ELR (cell line): ENCODE data around the gene APOL2.
A peak's percentile ranks its signal among the peaks of the same experiment; 100 is the strongest.
"Not testable (repeated sequence)": the region's sequence is repeated elsewhere in the genome, so short reads cannot be mapped to it uniquely, and the experiment has no call there.

Source experiments
- DNase-seq: peaks from one replicate; pipeline ENCODE4 v3.0.0-alpha.2; 2015; ENCODE audit warnings: low read depth

Gene APOL2, protein sequence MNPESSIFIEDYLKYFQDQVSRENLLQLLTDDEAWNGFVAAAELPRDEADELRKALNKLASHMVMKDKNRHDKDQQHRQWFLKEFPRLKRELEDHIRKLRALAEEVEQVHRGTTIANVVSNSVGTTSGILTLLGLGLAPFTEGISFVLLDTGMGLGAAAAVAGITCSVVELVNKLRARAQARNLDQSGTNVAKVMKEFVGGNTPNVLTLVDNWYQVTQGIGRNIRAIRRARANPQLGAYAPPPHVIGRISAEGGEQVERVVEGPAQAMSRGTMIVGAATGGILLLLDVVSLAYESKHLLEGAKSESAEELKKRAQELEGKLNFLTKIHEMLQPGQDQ

GRCh38 chr22:36239401-36240171 lies at the start of gene APOL2:
TSS of gene APOL2 (minus strand) at chr22:36239527. CDS start at chr22:36233162, 6,365 bp downstream.
- peak; percentile 97 for DNase-seq

GRCh38 chr22:36288571-36289405 lies 49.5 kb upstream of the APOL2 start:
- DNase-seq = no peak

DNA sequence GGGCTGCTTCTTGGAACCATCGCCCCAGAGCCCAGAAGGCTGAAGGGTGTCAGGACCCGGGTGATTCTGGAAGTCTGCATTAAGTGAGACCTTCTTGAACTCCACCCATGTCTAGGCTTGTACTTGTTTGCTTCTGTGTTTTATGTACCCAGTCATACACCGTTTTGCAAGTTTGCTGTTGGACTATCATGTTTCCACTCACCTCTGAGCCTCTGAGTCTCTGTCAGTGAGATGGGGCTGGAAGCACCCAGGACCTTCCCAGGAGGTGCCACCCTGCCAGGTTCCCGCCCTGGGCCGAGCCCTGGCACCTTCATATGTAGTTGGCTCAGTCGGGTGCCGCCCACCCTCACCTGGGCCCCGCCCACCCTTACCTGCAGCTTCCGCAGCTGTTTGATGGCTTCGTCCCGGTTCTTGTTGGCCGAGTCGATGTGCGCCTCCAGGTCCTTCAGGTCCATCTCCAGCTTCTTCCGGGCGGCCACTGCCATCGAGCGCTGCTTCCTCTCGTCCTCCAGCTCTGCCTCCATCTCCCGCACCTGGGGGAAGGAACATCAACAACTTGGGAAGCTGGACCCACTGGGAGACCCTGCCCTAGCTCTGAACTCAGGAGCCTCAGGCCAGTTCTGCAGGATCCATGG lies 48.7 kb upstream of the APOL2 start:
- DNase-seq = no peak

- DNase-seq = peak; percentile 79
Observed at GRCh38 chr22:36286096-36286957, 47.0 kb upstream of the APOL2 start.

DNA sequence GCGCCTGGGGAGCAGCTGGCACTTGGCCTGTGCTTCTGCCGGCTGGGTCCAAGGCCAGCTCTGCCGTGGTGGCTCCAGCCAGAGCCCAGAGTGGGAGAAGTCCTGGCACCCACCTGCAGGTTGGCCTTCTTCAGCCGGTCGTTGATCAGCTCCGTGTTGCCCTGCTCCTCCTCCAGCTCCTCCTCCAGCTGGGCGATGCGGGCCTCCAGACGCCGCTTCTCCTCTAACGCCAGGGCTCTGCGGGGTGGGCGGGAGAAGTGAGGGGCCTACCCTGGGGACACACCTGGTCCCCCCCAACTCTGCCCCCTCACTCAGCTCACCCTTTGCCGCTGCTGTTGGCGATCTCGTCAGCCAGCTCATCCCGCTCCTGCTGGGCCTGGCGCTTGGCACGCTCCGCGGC lies 46.2 kb upstream of the APOL2 start:
- no peak for DNase-seq

GRCh38 chr22:36285017-36285416 lies 45.7 kb upstream of the APOL2 start:
- no peak for DNase-seq

- DNase-seq = no peak
Observed at GRCh38 chr22:36284171-36284571, 44.8 kb upstream of the APOL2 start.

- DNase-seq = no peak
Observed at GRCh38 chr22:36282328-36282831, 43.1 kb upstream of the APOL2 start.

DNA sequence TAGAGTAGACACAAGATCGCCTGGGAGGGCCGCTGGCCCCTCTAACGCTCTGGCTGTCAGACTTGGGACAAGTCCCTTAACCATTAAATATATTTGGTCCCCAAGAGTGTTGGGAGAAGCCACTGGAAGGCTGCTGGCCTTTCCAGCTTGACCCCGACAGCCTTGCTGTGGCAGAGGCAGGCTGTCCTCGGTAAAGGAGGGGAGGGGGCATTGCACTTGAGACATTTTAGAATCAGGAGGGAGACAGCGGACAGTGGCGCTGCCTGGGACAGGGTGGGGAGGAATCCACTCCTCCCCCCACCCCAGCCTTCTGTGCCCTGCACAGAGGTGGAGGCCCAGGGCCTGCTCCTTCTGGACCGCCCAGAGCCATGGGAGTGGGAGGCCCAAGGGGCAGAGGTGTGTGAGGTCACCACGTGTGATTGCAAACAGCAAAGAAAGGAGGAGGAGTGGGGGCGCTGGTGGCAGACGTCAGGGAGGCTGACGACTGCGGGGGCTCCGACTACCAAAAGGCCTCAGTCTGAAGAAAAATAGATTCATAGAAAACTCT lies 42.5 kb upstream of the APOL2 start:
- DNase-seq = no peak

DNA sequence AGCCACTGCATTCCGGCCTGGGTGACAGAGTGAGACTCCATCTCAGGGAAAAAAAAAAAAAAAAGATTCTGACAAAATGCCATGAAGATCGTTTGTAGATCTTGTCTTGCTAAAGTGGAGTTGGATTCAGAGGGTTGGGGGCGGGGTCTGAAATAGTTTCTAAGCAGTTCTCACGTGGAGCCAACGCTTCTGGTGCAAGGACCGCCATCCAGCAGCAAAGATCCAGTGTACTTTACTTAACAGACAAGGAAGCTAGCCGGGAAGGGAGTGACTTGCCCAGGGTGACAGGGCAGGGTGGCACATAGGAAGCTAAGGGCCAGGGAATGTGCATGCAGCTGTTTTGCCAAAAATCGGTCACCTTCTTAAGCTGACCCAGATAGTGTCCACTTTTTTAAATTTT lies 41.1 kb upstream of the APOL2 start:
- DNase-seq = no peak

DNA sequence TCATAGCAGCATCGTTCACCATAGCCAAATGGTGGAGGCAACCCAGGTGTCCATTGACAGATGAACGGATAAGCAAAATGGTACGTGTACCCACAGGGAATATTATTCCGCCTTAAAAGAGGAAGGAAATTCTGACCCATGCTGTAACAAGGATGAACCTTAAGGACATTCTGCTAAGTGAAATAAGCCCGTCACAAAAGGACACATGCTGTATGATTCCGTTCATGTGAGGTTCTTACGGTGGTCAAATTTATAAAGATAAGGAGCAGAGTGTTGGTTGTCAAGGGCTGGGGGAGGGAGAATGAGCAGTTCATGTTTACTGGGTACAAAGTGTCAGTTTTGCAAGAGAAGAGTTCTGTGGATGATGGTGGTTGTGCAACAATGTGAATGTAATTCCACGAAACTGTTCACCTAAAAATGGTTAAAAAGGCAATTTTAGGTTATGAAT lies 39.9 kb upstream of the APOL2 start:
- no peak for DNase-seq

DNA sequence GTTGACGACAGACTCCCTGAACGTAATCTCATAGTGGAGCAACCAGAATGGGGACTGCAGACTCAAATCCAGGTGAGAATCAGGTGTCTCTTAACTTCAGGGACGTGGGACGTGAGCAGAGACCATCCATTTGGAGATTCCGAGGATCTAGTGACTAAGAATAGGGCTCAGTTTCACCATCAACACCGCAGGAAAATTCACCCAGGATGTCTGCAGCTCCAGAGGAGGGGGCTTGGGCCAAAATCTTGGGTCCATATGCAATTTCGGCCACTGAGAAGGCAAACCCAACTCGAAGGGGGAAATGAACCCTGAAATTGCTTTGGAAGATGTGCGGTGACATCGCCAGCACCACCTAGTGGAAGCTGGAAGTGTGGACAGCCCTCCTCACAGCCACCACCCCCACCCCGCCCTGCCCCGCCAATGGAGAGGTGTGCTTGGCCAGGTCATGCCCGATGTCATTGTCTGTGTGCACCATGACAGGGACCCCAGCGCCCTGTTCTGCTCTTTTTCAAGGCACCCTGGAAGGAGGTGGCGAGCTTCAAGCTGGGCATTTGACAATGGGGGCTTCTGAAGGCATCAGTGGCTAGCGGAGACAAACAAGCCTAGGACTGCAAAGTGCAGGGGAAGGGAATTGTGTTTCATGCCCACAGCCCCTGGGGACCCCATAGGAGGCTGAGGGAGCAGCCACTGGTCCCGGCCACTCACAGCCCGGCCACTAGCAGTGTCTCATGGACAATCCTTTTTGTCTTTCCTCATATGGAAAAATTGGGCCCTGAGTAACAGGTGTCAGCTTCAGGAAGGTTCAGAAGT lies 38.4 kb upstream of the APOL2 start:
- DNase-seq = peak; percentile 71

DNA sequence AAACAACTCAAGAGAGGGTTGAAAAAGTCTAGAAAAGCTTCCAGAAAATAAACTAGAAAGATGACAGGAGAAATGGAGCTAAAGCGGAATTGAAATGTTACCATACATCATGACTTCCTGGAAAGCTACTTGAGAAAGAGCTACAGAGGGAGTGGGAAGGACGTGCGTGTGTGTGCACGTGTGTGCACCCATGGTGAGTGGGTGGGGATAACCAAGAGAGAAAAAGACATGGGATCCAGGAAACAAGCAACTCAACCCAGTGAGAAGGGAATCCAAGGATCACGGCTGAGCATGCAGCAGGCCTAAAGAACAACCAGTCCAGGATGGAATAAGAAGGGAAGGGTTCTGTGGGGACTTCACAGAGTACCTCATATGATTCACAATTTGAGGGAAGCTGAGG lies 35.2 kb upstream of the APOL2 start:
- DNase-seq = no peak

DNA sequence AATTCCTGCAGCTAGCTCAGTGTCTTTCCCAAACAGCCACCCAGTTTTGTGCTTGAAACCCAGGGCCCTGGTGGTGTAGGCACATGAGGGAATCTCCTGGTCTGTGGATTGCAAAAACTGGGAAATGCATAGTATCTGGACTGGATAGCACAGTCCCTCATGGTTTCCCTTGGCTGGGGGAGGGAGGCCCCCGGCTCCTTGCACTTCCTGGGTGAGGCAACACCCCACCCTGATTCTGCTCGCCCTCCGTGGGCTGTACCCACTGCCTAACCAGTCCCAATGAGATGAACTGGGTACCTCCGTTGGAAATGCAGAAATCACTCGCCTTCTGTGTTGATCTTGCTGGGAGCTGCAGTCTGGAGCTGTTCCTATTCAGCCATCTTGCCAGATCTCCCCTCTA lies 32.6 kb upstream of the APOL2 start:
- DNase-seq = not testable (repeated sequence)

DNA sequence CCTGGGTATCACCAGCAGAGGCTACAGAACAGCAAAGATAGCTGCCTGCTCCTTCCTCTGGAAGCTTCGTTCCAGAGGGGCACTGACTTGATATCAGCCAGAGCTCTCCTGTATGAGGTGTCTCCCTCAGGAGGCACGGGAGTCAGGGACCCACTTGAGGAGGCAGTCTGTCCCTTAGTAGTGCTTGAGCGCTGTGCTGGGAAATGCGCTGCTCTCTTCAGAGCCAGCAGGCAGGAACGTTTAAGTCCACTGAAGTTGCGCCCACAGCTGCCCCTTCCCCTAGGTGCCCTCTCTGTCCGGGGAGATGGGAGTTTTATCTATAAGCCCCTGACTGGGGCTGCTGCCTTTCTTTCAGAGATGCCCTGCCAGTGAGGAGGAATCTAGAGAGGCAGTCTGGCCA lies 31.9 kb upstream of the APOL2 start:
- not testable (repeated sequence) for DNase-seq

GRCh38 chr22:36267896-36268485 lies 28.7 kb upstream of the APOL2 start:
- no peak for DNase-seq

DNA sequence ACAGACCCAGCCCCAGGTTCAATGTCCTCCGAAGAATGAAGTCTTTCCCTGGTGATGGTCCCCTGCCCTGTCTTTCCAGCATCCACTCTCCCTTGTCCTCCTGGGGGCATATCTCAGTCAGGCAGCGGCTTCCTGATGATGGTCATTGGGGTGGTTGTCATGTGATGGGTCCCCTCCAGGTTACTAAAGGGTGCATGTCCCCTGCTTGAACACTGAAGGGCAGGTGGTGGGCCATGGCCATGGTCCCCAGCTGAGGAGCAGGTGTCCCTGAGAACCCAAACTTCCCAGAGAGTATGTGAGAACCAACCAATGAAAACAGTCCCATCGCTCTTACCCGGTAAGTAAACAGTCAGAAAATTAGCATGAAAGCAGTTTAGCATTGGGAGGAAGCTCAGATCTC lies 27.7 kb upstream of the APOL2 start:
- no peak for DNase-seq

GRCh38 chr22:36263886-36264664 lies 24.7 kb upstream of the APOL2 start:
- not testable (repeated sequence) for DNase-seq
